GM18511 (cell line): Measurements from ENCODE around the gene COL11A1.
"Not testable (repeated sequence)": the region's sequence is repeated elsewhere in the genome, so short reads cannot be mapped to it uniquely, and the experiment has no call there.

Source experiments
- ATAC-seq: cut with Tn5 transposase; IDR thresholded peaks from one replicate; pipeline ENCODE4 v1.9.1; 2021; ENCODE audit warnings: mild to moderate bottlenecking, moderate library complexity; ENCODE audit not compliant: unreplicated experiment

Gene COL11A1

GRCh38 chr1:103087256-103087655 lies 21.1 kb downstream of the COL11A1 start:
- ATAC-seq: no peak

- no peak for ATAC-seq
Observed at GRCh38 chr1:103084181-103084580, 24.1 kb downstream of the COL11A1 start.

- no peak for ATAC-seq
Observed at GRCh38 chr1:103075316-103076000, 32.9 kb downstream of the COL11A1 start.

GRCh38 chr1:103074224-103074623 lies 34.1 kb downstream of the COL11A1 start:
- ATAC-seq: no peak

- no peak for ATAC-seq
Observed at GRCh38 chr1:103069201-103069600, 39.1 kb downstream of the COL11A1 start.

- ATAC-seq: no peak
Observed at GRCh38 chr1:103063921-103064320, 44.4 kb downstream of the COL11A1 start.

- no peak for ATAC-seq
Observed at GRCh38 chr1:103058391-103058790, 49.9 kb downstream of the COL11A1 start.

- ATAC-seq: no peak
Observed at GRCh38 chr1:103056423-103056822, 51.9 kb downstream of the COL11A1 start.

- not testable (repeated sequence) for ATAC-seq
Observed at GRCh38 chr1:103028110-103028509, 80.2 kb downstream of the COL11A1 start.

GRCh38 chr1:103025858-103026409 lies 82.4 kb downstream of the COL11A1 start:
- ATAC-seq: no peak

- ATAC-seq: no peak
Observed at GRCh38 chr1:103024051-103024450, 84.3 kb downstream of the COL11A1 start.

- no peak for ATAC-seq
Observed at GRCh38 chr1:103002005-103002404, 106.3 kb downstream of the COL11A1 start.

GRCh38 chr1:102978874-102979273 lies 129.4 kb downstream of the COL11A1 start:
- ATAC-seq: no peak

GRCh38 chr1:102977292-102977691 lies 131.0 kb downstream of the COL11A1 start:
- ATAC-seq: no peak

GRCh38 chr1:102970496-102971078 lies 137.7 kb downstream of the COL11A1 start:
- no peak for ATAC-seq

- ATAC-seq: no peak
Observed at GRCh38 chr1:102967786-102968185, 140.5 kb downstream of the COL11A1 start.

GRCh38 chr1:102961549-102961948 lies 146.8 kb downstream of the COL11A1 start:
- no peak for ATAC-seq

- no peak for ATAC-seq
Observed at GRCh38 chr1:102954576-102954975, 153.7 kb downstream of the COL11A1 start.

GRCh38 chr1:102952400-102952799 lies 155.9 kb downstream of the COL11A1 start:
- ATAC-seq: no peak

- ATAC-seq: no peak
Observed at GRCh38 chr1:102942324-102942723, 166.0 kb downstream of the COL11A1 start.

GRCh38 chr1:102941366-102941947 lies 166.9 kb downstream of the COL11A1 start:
- ATAC-seq: no peak

- ATAC-seq: no peak
Observed at GRCh38 chr1:102937401-102937800, 170.9 kb downstream of the COL11A1 start.
